ENCODE measurements around the gene GALNTL6. TPM values are rescaled to one million over a fixed set of nuclear protein-coding genes. Genes with fewer than 3 reads are reported as not detected.

Gene GALNTL6
- total and polyA plus RNA-seq, 2 experiments from 2014 or later, result 0.38 to 0.40 TPM

- no peaks in the 10 kb centered on the region for H3K79me2 ChIP-seq (replicated peaks; ENCODE audit: insufficient read depth)
- H3K9me3 Mint-ChIP-seq, result peaks cover 21% of the 10 kb centered on the region
- H3K4me2 ChIP-seq, result no peak overlapping the region
- H3K4me1 ChIP-seq (ENCODE audit: insufficient read depth), result peaks cover 20% of the 10 kb centered on the region
- H3K27me3 ChIP-seq (ENCODE audit: insufficient read depth), result no peaks in the 10 kb centered on the region
- TF ChIP-seq POLR2AphosphoS5 (IDR thresholded peaks at IDR 0.05; ENCODE audit: low read depth) (no peak), EZH2 (IDR thresholded peaks at IDR 0.05; ENCODE audit: low read depth, unreplicated experiment) (no peak), CREB1 (CRISPR knock-in tag; IDR thresholded peaks at IDR 0.05; ENCODE audit: low read depth) (no peak), CTCF (conservative IDR thresholded peaks at IDR 0.05; ENCODE audit: low read depth in 2 of 2) (no peak), JUNB (IDR thresholded peaks at IDR 0.05; ENCODE audit: unreplicated experiment) (no peak), ZNF331 (CRISPR knock-in tag; IDR thresholded peaks at IDR 0.05; ENCODE audit: low read depth) (no peak), EZH2phosphoT487 (IDR thresholded peaks at IDR 0.05; ENCODE audit: unreplicated experiment) (no peak), NANOG (IDR thresholded peaks at IDR 0.05; ENCODE audit: borderline replicate concordance) (no peak), STAT1 (IDR thresholded peaks at IDR 0.05; ENCODE audit: unreplicated experiment) (no peak), REST (IDR thresholded peaks at IDR 0.05; ENCODE audit: unreplicated experiment) (no peak), ZNF462 (CRISPR knock-in tag; IDR thresholded peaks at IDR 0.05) (no peak), ZNF114 (CRISPR knock-in tag; IDR thresholded peaks at IDR 0.05) (no peak)
- no peaks in the 10 kb centered on the region for H3F3A ChIP-seq (replicated peaks; ENCODE audit: low read depth)
- no peak overlapping the region for H3K27ac Mint-ChIP-seq
- no peak overlapping the region for H2AFZ ChIP-seq
- peaks cover 19% of the 10 kb centered on the region; the same call in 2 of the 3 replicates for H3K36me3 Mint-ChIP-seq (ENCODE audit: low read depth)
- no peak overlapping the region for H3K27ac ChIP-seq (ENCODE audit: low read depth)
- no peaks in the 10 kb centered on the region for H3K27me3 Mint-ChIP-seq (ENCODE audit: insufficient read depth, low read depth, poor library complexity)
- ATAC-seq, result no peak
- no peak for DNase-seq (ENCODE audit: low spot score)
- H3K9me2 ChIP-seq (ENCODE audit: insufficient read depth), result no peaks in the 10 kb centered on the region
- H3K36me3 ChIP-seq (ENCODE audit: insufficient read depth), result 0 out of 2 replicates have a peak, but pooled peaks cover 4% of the 10 kb centered on the region
- H4K20me1 ChIP-seq (replicated peaks; ENCODE audit: insufficient read depth), result no peaks in the 10 kb centered on the region
- H3K4me1 Mint-ChIP-seq, result peaks cover 25% of the 10 kb centered on the region
- no peak overlapping the region for H3K4me3 ChIP-seq
- H3K4me3 Mint-ChIP-seq, result no peak overlapping the region
These were observed 892.4 kb downstream of the GALNTL6 start for GRCh38 chr4:172705565-172705964.
